Measurements from ENCODE around the gene GPX6. TPM values are rescaled to one million over a fixed set of nuclear protein-coding genes. Genes with fewer than 3 reads are reported as not detected.

The GPX6 gene
- total and polyA plus RNA-seq, 2 of the 13 experiments (the other 11 are each of a cell fraction or from before 2014, with no cell fraction given) = not detected

- TF ChIP-seq TFDP2 (CRISPR knock-in tag; IDR thresholded peaks at IDR 0.05) = 0 out of 2 replicates have a peak, but pooled peaks have one; percentile 39
- TF ChIP-seq ZNF549 (CRISPR knock-in tag; IDR thresholded peaks at IDR 0.05) = no peak
- peak; percentile 58; the same call in 1 of the 2 replicates for TF ChIP-seq TOPORS (CRISPR knock-in tag; IDR thresholded peaks at IDR 0.05)
- TF ChIP-seq FOXA3 (CRISPR knock-in tag; IDR thresholded peaks at IDR 0.05) = peak; percentile 79
- no peak for TF ChIP-seq BCLAF1 (IDR thresholded peaks at IDR 0.05)
- TF ChIP-seq ZNF619 (CRISPR knock-in tag; IDR thresholded peaks at IDR 0.05) = no peak
- TF ChIP-seq ZNF143 (CRISPR knock-in tag; IDR thresholded peaks at IDR 0.05) = no peak
- no peak for TF ChIP-seq ZNF468 (CRISPR knock-in tag; IDR thresholded peaks at IDR 0.05)
- no peak for TF ChIP-seq MED13 (CRISPR knock-in tag; IDR thresholded peaks at IDR 0.05)
- no peak for TF ChIP-seq NFKB2 (CRISPR knock-in tag; IDR thresholded peaks at IDR 0.05; ENCODE audit: borderline replicate concordance)
- TF ChIP-seq YEATS4 (CRISPR knock-in tag; IDR thresholded peaks at IDR 0.05; ENCODE audit: borderline replicate concordance) = no peak
- no peak for TF ChIP-seq DR1 (CRISPR knock-in tag; IDR thresholded peaks at IDR 0.05)
- TF ChIP-seq AHDC1 (CRISPR knock-in tag; IDR thresholded peaks at IDR 0.05; ENCODE audit: borderline replicate concordance) = no peak
- TF ChIP-seq PAXIP1 (CRISPR knock-in tag; conservative IDR thresholded peaks at IDR 0.05) = no peak
These were observed 41.0 kb downstream of the GPX6 start (continued) for GRCh38 chr6:28474441-28475219.
